CD1c-positive myeloid dendritic cell (primary cell): ENCODE results near the gene KRTAP4-12.
"Not testable (repeated sequence)": the region's sequence is repeated elsewhere in the genome, so short reads cannot be mapped to it uniquely, and the experiment has no call there.

ENCODE experiments used
- DNase-seq: peaks from one replicate; pipeline ENCODE4 v3.0.0-alpha.2; 2016; ENCODE audit errors: extremely low spot score

Gene KRTAP4-12

DNA sequence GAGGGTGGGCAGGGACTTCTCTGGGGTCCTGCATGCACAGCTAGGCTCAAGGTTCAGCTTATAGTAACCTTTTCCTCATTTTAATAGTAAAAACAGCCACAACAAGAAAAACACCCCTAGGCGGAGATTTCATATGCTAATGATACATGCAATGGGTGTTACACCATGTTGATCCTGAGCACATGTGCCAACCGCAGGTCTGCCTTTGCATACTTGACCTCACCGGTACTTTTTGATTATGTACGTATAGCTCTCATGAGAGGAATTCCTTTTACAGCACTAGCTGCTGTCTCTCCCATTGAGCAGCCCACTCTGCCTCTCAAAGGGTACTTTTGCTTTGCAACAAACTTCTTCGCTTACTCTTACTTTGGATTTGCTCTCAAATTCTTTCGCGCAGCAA lies 27.9 kb downstream of the KRTAP4-12 start:
- DNase-seq = no peak

DNA sequence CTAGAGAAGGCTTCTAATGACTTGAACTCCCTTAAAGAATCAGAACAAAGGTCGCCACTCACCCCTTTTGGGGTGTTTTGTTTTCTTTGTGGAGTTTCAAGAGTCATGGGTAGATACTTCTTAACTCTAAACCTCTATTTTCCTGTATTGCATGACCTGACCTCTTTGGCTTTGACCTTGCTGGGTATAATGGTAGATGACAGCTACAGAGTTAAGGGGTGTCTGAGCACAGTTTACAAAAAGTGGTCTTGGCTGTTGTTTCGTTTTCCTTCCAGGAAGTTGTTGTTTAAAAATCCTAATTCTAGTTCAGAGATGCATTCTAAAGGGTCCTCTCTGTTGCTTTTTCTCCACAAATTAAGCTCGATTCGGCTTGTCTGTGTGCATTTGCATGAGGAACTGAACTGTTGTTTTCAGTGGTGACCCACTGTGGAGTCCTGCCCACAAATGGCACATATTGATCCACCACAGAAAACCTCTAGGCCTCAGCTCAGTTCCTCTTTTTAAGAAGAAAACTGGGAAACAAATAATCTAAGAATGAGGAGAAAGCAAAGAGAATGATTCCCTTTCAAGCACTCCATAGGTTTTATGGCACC lies 35.1 kb downstream of the KRTAP4-12 start:
- not testable (repeated sequence) for DNase-seq

DNA sequence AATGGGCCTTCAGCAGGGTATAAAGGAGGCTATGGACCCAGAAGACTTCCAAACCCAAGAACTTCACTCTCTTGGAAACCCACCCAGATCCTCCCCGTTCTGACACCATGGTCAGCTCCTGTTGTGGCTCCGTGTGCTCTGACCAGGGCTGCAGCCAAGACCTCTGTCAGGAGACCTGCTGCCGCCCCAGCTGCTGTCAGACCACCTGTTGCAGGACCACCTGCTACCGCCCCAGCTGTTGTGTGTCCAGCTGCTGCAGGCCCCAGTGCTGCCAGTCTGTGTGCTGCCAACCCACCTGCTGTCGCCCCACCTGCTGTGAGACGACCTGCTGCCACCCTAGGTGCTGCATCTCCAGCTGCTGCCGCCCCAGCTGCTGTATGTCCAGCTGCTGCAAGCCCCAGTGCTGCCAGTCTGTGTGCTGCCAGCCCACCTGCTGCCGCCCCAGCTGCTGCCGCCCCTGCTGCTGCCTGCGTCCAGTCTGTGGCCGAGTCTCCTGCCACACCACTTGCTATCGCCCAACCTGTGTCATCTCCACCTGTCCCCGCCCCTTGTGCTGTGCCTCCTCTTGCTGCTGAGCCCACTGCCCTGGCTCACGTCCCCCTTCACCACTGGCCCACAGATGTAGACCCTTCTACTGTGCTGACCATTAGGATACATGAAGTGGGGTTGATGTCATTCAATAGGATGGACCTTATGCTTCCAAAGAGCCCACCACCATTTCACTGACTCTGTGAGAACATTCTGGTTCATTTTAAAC lies 39.7 kb downstream of the KRTAP4-12 start, which contains the start of gene KRTAP4-7:
KRTAP4-7 (plus strand) TSS at position 51 of the 757 bp plus-strand sequence; CDS start at position 108, 57 bp downstream.
- DNase-seq = not testable (repeated sequence)

DNA sequence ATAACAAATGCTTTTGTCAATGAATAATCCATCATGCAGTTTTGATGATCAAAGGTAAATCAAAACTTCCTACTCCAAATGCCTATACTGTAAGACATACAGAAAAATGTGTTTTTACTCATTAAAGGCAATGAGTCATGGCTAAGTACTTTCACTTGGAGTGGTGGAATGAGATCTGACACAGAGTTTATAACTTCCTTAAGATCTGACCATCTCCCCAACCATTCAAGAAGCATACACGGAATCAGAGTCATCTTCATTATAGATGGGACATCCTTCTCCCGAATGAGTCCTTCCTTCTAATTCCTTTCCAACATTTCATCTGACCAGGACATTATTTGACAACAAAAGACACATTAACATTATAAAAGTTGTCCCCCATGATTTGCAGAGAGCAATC lies 40.6 kb downstream of the KRTAP4-12 start:
- not testable (repeated sequence) for DNase-seq

DNA sequence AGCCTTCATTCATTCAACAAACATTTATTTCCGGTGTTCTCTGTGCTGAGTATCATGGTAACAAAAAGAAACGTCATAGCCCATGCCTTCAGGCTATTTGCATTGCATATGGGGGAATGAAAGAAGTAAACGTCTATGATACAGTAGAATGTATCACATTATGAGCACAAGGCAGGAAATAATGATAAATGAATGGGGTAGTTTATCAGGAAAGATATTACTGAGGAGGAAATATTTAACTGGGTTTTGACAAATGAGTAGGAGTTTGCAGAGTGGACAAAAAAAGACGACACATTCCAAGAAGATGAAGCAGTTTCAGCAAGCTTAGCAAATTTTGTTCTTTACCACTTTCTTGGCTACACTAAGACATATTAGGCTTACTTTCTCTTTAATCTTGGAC lies 41.4 kb downstream of the KRTAP4-12 start:
- no peak for DNase-seq

DNA sequence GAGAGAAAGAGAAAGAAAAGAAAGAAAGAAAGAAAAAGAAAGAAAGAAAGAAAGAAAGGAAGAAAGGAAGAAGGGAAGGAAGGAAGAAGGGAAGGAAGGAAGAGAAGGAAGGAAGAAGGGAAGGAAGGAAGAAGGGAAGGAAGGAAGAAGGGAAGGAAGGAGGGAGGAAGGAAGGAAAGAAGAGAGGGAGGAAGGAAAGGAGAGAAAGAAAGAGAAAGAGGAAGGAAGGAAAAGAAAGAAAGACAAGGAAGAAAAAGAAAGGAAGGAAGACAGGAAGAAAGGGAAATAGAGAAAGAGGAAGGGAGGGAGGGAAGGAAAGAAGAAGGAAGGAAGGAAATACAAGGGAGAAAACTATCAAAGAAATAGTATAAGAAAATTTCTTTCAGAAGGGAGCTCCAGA lies 47.2 kb downstream of the KRTAP4-12 start:
- no peak for DNase-seq

DNA sequence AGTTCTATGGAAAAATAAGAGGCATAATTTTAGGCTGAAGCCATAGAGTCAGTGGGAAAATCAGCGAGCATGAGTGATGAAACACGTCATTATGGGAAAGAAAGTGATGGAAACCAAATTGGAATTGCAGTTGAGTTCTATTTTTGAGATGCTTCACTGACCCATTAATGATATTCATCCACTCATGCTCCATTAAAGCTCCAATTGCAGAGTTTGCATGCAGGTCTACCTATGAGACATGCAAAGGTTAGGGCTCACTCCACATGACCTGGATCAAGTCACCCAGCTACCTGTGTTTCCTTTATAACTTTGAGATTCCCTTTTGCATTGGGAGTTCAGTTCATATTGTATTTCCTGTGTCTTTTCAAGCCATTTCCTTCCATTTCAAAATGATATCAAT lies 50.3 kb downstream of the KRTAP4-12 start:
- no peak for DNase-seq
